ENCODE results near the gene DCC. TPM values are rescaled to one million over a fixed set of nuclear protein-coding genes. Genes with fewer than 3 reads are reported as not detected.

The DCC gene
- total and polyA plus RNA-seq, 2 of the 8 experiments (the other 6 are each of a cell fraction or from before 2014, with no cell fraction given) = 0.14 to 1.4 TPM

DNA sequence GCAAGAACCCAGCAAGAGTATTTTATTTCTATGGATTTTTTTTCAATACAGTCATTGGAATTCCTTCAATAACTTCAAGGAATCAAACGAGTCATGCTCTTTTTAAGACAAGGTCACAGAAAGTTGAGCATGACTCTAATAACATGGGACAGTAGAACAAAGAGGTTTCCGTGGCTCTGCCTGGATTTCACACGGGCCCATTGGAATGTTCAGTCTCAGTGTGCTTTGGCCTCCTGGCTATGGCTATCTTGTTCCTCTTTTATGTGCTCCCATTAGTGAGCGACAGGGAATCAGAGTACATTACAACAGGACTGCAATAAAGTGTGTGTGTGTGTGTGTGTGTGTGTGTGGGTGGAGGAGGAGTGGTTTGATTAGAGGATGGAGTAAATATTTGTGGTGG is 312.4 kb downstream of the DCC start:
- no peak overlapping the region for H2BK5ac ChIP-seq (ENCODE audit: low read depth, low read length)
- H2BK15ac ChIP-seq (ENCODE audit: low read length) = no peak overlapping the region
- 95% methylated on average over 4 of the region's 4 CpGs; no CpG with 5 or more reads in 1 of the 2 experiments for WGBS, 2 experiments (ENCODE audit: extremely low coverage in 1 of 2, insufficient coverage in 1 of 2, insufficient read length in 1 of 2, insufficient replicate concordance in 2 of 2, low coverage in 1 of 2, low lambda C conversion rate in 2 of 2, missing lambda C conversion rate in 1 of 2)
- H3K9ac ChIP-seq (replicated peaks in 1 of 4; ENCODE audit: extremely low read depth in 1 of 4, low read depth in 3 of 4, low read length in 3 of 4) = no peak overlapping the region
- no peak overlapping the region for H2BK120ac ChIP-seq (replicated peaks; ENCODE audit: low read depth, low read length)
- no peak for FAIRE-seq
- H2AFZ ChIP-seq (ENCODE audit: low read length) = 0 out of 2 replicates have a peak overlapping the region, but pooled peaks have one; percentile 60
- no peak overlapping the region for H2AK5ac ChIP-seq (ENCODE audit: low read depth, low read length)
- POLR2A ChIA-PET (ENCODE audit: partially characterized antibody) = interaction anchor here (0.6 kb wide), 1 partner anchor 443 kb away, joined by 3 read pairs; no protein-coding TSS in a partner anchor
- no peak for DNase-seq (ENCODE audit: low read depth in 1 of 2, low spot score in 2 of 2)
- H4K91ac ChIP-seq (replicated peaks; ENCODE audit: insufficient read length, low read length) = no peak overlapping the region
- H3K23me2 ChIP-seq (ENCODE audit: low read depth, low read length) = peaks cover 2% of the 10 kb centered on the region; the same call in 1 of the 2 replicates
- CTCF ChIA-PET (ENCODE audit: partially characterized antibody) = no interaction called here
- H2BK20ac ChIP-seq (ENCODE audit: low read length) = no peak overlapping the region
- H3K18ac ChIP-seq (ENCODE audit: extremely low read depth, low read length) = no peak overlapping the region
- no peaks in the 10 kb centered on the region for H3K79me1 ChIP-seq (ENCODE audit: low read depth, low read length)
- no peak overlapping the region for H4K5ac ChIP-seq (ENCODE audit: insufficient read length, low read depth, low read length)
- H3K14ac ChIP-seq (ENCODE audit: insufficient read length) = no peak overlapping the region
- no peak overlapping the region for H4K8ac ChIP-seq (ENCODE audit: extremely low read depth, insufficient read depth, low read length)
- no peaks in the 10 kb centered on the region for H3K9me3 ChIP-seq (ENCODE audit: insufficient read depth in 2 of 2, low read depth in 1 of 2, low read length in 1 of 2)
- no peak overlapping the region for H3K27ac ChIP-seq (ENCODE audit: low read depth, low read length)
- no peak overlapping the region for H3K4me2 ChIP-seq (ENCODE audit: insufficient read depth in 1 of 2, low read depth in 2 of 2, low read length in 2 of 2)
- no peak overlapping the region for H2BK12ac ChIP-seq (ENCODE audit: low read depth, low read length)
- no peak overlapping the region for H3K4ac ChIP-seq (replicated peaks; ENCODE audit: insufficient read length, low read depth, low read length)
- no peak overlapping the region for H3K56ac ChIP-seq (replicated peaks; ENCODE audit: insufficient read length, low read depth, low read length)
- no peaks in the 10 kb centered on the region for H4K20me1 ChIP-seq (replicated peaks in 1 of 2; ENCODE audit: control insufficient read depth in 1 of 2, insufficient read depth in 2 of 2, low read length in 2 of 2)
- H3K4me1 ChIP-seq (replicated peaks in 1 of 4; ENCODE audit: control insufficient read depth in 3 of 4, insufficient read depth in 4 of 4, low read length in 3 of 4) = no peaks in the 10 kb centered on the region
- H3K36me3 ChIP-seq (ENCODE audit: control insufficient read depth in 2 of 4, insufficient read depth in 4 of 4, low read length in 3 of 4) = no peaks in the 10 kb centered on the region
- no peaks in the 10 kb centered on the region; a peak in 1 of 7 replicates for H3K27me3 ChIP-seq (replicated peaks in 1 of 4; ENCODE audit: control insufficient read depth in 3 of 4, extremely low read depth in 1 of 4, insufficient read depth in 3 of 4, low read length in 3 of 4)
- H3K79me2 ChIP-seq (ENCODE audit: control insufficient read depth in 1 of 2, insufficient read depth in 2 of 2, low read length in 2 of 2) = no peaks in the 10 kb centered on the region
- no peak overlapping the region for H3K23ac ChIP-seq (ENCODE audit: insufficient read length)
- H3K4me3 ChIP-seq (ENCODE audit: extremely low read depth in 1 of 4, insufficient read depth in 2 of 4, low read depth in 3 of 4, low read length in 4 of 4) = no peak overlapping the region
- TF ChIP-seq GTF2F1 (IDR thresholded peaks at IDR 0.05; ENCODE audit: borderline replicate concordance, low read depth, low read length) (no peak), FOSL1 (IDR thresholded peaks at IDR 0.05; ENCODE audit: insufficient read depth, low read depth, low read length) (no peak), SP4 (IDR thresholded peaks at IDR 0.05; ENCODE audit: low read length) (no peak), KDM5A (IDR thresholded peaks at IDR 0.05; ENCODE audit: low read length) (no peak), TEAD4 (IDR thresholded peaks at IDR 0.05; ENCODE audit: low read depth, low read length) (no peak), HDAC6 (IDR thresholded peaks at IDR 0.05; ENCODE audit: low read depth, low read length) (no peak), NANOG (IDR thresholded peaks at IDR 0.05; ENCODE audit: insufficient read depth, low read depth, low read length, poor library complexity, severe bottlenecking) (no peak), RXRA (IDR thresholded peaks at IDR 0.05; ENCODE audit: insufficient read depth, low read depth, low read length) (no peak), CHD2 (IDR thresholded peaks at IDR 0.05; ENCODE audit: low read length) (no peak), TAF7 (optimal IDR thresholded peaks at IDR 0.05; ENCODE audit: borderline replicate concordance, low read depth, low read length) (no peak), PHF8 (conservative IDR thresholded peaks at IDR 0.05; ENCODE audit: low read depth, low read length) (no peak), JUND (IDR thresholded peaks at IDR 0.05; ENCODE audit: low read length) (no peak), CTBP2 (IDR thresholded peaks at IDR 0.05; ENCODE audit: borderline replicate concordance, insufficient read depth, insufficient read length, low read length) (no peak)
- TF ChIP-seq, protein P1, sequence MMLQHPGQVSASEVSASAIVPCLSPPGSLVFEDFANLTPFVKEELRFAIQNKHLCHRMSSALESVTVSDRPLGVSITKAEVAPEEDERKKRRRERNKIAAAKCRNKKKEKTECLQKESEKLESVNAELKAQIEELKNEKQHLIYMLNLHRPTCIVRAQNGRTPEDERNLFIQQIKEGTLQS (IDR thresholded peaks at IDR 0.05; ENCODE audit: insufficient read depth, low read depth, low read length) = no peak

All from H1 (cell line).